K562 (cell line): Measurements from ENCODE around the gene RASGRP2. TPM values are rescaled to one million over a fixed set of nuclear protein-coding genes. Genes with fewer than 3 reads are reported as not detected.

Experiments
- CHAMP1 ChIP-seq: fragments of 450-650 bp; IDR thresholded peaks from 2 replicates; pipeline ENCODE4 v1.6.1; 2016; ENCODE audit warnings: mild to moderate bottlenecking
- DDX20 ChIP-seq: fragments of 450-650 bp; IDR thresholded peaks from 2 replicates; pipeline ENCODE4 v1.6.1; 2016; ENCODE audit warnings: missing genetic modification characterization, low read depth, mild to moderate bottlenecking, missing compliant biosample characterization, moderate library complexity
- E2F6 ChIP-seq, 2 experiments: IDR thresholded peaks; 2 replicates each; pipeline ENCODE4 v1.6.1; 2011; ENCODE audit warnings: borderline replicate concordance in 1 of 2, control low read depth in 1 of 2, low read depth in 1 of 2, low read length in 1 of 2, mild to moderate bottlenecking in 1 of 2, mixed read lengths in 1 of 2, moderate library complexity in 1 of 2; ENCODE audit not compliant: insufficient read depth in 1 of 2, insufficient read length in 1 of 2, poor library complexity in 1 of 2, severe bottlenecking in 1 of 2; ENCODE audit errors: extremely low read depth in 1 of 2
- ELK3 ChIP-seq: fragments of 450-650 bp; formaldehyde crosslinking; IDR thresholded peaks from 2 replicates; pipeline ENCODE4 v1.4.0; 2020; ENCODE audit warnings: mild to moderate bottlenecking
- HNRNPUL1 ChIP-seq: fragments of 200-400 bp; formaldehyde crosslinking; IDR thresholded peaks from 2 replicates; pipeline ENCODE4 v1.6.1; 2017; ENCODE audit warnings: low read length
- MAFK ChIP-seq: IDR thresholded peaks from 2 replicates; pipeline ENCODE4 v1.6.1; 2011; ENCODE audit warnings: low read length, improper control_type of control experiment
- NCOA1 ChIP-seq: fragments of 450-650 bp; IDR thresholded peaks from 2 replicates; pipeline ENCODE4 v1.6.1; 2016; ENCODE audit warnings: low read depth
- NFIX ChIP-seq: fragments of 250-450 bp; sonication (Bioruptor Pico); IDR thresholded peaks from 2 replicates; pipeline ENCODE4 v1.4.0; 2020; ENCODE audit warnings: low read depth, mild to moderate bottlenecking, moderate library complexity
- NR2F6 ChIP-seq: fragments of 450-650 bp; formaldehyde crosslinking; IDR thresholded peaks from 2 replicates; pipeline ENCODE4 v1.4.0; 2020; ENCODE audit warnings: mild to moderate bottlenecking
- POLR2G ChIP-seq: fragments of 200-400 bp; formaldehyde crosslinking; IDR thresholded peaks from 2 replicates; pipeline ENCODE4 v1.6.1; 2017; ENCODE audit warnings: low read depth, mild to moderate bottlenecking, antibody characterized with exemption, low read length, moderate library complexity
- PTRF ChIP-seq: fragments of 450-650 bp; IDR thresholded peaks from 2 replicates; pipeline ENCODE4 v1.6.1; 2016; ENCODE audit warnings: mild to moderate bottlenecking, missing genetic modification characterization, missing compliant biosample characterization
- SNAPC5 ChIP-seq: fragments of 250-450 bp; sonication (Bioruptor Pico); IDR thresholded peaks from 2 replicates; pipeline ENCODE4 v1.8.0; 2021; ENCODE audit warnings: moderate library complexity, mild to moderate bottlenecking, inconsistent platforms
- TCFL5 ChIP-seq: fragments of 250-450 bp; sonication (Bioruptor Pico); conservative IDR thresholded peaks from 2 replicates; pipeline ENCODE4 v1.6.1; 2021; ENCODE audit warnings: mild to moderate bottlenecking, moderate library complexity, matching md5 sums
- TRIM28 ChIP-seq: fragments of 450-650 bp; IDR thresholded peaks from 2 replicates; pipeline ENCODE4 v1.6.1; 2017
- ZNF274 ChIP-seq: IDR thresholded peaks from 2 replicates; pipeline ENCODE4 v1.6.1; 2011; ENCODE audit warnings: low read depth, mild to moderate bottlenecking, low read length, moderate library complexity, borderline replicate concordance
- polyA plus RNA-seq, 8 experiments: library from polyadenylated mRNA; depleted of rRNA in 4 of 8; stranded (reverse) in 5 of 8; unstranded in 3 of 8; fragments of >200 nt; fragmentation: Nextera tagmentation in 2 of 8; fragmentation: Illumina TruSeq in 1 of 8; extraction: Ambion mirVana in 2 of 8; extraction: Trizol in 1 of 8; gene quantifications; 2 replicates each; pipeline versions ENCODE4 v1.2.1 to v1.2.3, GENCODE V29; 2011 to 2014; ENCODE audit warnings: inconsistent platforms in 1 of 8, missing spikeins in 1 of 8
- total RNA-seq, 7 experiments: library from RNA; depleted of rRNA in 6 of 7; stranded (reverse); fragments of >200 nt in 6 of 7; fragmentation: Illumina TruSeq in 2 of 7; extraction: Trizol in 2 of 7; gene quantifications; 2 replicates each; pipeline versions ENCODE4 v1.2.1 to v1.2.3, GENCODE V29; 2011 to 2021; ENCODE audit warnings: low replicate concordance in 1 of 7
- TF ChIP-seq, protein P1 (sequence below): IDR thresholded peaks from 3 replicates; pipeline ENCODE4 v1.6.1; 2011; ENCODE audit warnings: borderline replicate concordance, mild to moderate bottlenecking; ENCODE audit not compliant: insufficient read length, insufficient read depth
- TF ChIP-seq, protein P2 (sequence below): IDR thresholded peaks from 3 replicates; pipeline ENCODE4 v1.6.1; 2011; ENCODE audit warnings: borderline replicate concordance, mild to moderate bottlenecking, moderate library complexity; ENCODE audit not compliant: insufficient read length; ENCODE audit errors: extremely low read depth

Gene RASGRP2
- total and polyA plus RNA-seq, 9 of the 15 experiments (the other 6 are each of a cell fraction or from before 2014, with no cell fraction given), result 0.87 to 22.7 (median 5.5) TPM

GRCh38 chr11:64743591-64744543 is at the start of gene RASGRP2 (continued):
- TF ChIP-seq NFIX (CRISPR knock-in tag) (no peak), TRIM28 (no peak), TCFL5 (CRISPR knock-in tag) (no peak), MAFK (no peak), NR2F6 (CRISPR knock-in tag) (no peak), ELK3 (no peak), POLR2G (peak; percentile 61), ZNF274 (no peak), PTRF (tag) (no peak), CHAMP1 (no peak), E2F6 (IDR thresholded peaks at IDR 0.05; ENCODE audit: borderline replicate concordance in 1 of 2, extremely low read depth in 1 of 2, insufficient read depth in 1 of 2, insufficient read length in 1 of 2, low read depth in 1 of 2, low read length in 1 of 2, poor library complexity in 1 of 2, severe bottlenecking in 1 of 2) (peak; percentile 9 to 33), NCOA1 (no peak), SNAPC5 (CRISPR knock-in tag) (no peak), DDX20 (tag) (no peak), HNRNPUL1 (no peak)
- TF ChIP-seq, protein P1, sequence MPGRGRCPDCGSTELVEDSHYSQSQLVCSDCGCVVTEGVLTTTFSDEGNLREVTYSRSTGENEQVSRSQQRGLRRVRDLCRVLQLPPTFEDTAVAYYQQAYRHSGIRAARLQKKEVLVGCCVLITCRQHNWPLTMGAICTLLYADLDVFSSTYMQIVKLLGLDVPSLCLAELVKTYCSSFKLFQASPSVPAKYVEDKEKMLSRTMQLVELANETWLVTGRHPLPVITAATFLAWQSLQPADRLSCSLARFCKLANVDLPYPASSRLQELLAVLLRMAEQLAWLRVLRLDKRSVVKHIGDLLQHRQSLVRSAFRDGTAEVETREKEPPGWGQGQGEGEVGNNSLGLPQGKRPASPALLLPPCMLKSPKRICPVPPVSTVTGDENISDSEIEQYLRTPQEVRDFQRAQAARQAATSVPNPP, result no peak
- TF ChIP-seq, protein P2, sequence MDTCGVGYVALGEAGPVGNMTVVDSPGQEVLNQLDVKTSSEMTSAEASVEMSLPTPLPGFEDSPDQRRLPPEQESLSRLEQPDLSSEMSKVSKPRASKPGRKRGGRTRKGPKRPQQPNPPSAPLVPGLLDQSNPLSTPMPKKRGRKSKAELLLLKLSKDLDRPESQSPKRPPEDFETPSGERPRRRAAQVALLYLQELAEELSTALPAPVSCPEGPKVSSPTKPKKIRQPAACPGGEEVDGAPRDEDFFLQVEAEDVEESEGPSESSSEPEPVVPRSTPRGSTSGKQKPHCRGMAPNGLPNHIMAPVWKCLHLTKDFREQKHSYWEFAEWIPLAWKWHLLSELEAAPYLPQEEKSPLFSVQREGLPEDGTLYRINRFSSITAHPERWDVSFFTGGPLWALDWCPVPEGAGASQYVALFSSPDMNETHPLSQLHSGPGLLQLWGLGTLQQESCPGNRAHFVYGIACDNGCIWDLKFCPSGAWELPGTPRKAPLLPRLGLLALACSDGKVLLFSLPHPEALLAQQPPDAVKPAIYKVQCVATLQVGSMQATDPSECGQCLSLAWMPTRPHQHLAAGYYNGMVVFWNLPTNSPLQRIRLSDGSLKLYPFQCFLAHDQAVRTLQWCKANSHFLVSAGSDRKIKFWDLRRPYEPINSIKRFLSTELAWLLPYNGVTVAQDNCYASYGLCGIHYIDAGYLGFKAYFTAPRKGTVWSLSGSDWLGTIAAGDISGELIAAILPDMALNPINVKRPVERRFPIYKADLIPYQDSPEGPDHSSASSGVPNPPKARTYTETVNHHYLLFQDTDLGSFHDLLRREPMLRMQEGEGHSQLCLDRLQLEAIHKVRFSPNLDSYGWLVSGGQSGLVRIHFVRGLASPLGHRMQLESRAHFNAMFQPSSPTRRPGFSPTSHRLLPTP, result no peak
